Measurements from ENCODE around the gene SAP30L. TPM values are rescaled to one million over a fixed set of nuclear protein-coding genes. Genes with fewer than 3 reads are reported as not detected.

Gene SAP30L
- total and polyA plus RNA-seq, 8 donors = 12.4 to 22.1 (median 13.8) TPM

- no peak for DNase-seq
- 73 to 79% methylated on average over 6 of the region's 6 CpGs for WGBS, 2 donors
- intact Hi-C loops (cut with DNase I) = loop anchor here in 1 of 3 donors (10.0 kb wide), 1 partner anchor 143 kb away; no protein-coding TSS in a partner anchor
- Histone ChIP-seq H3K4me1 (no peaks in the 10 kb centered on the region), H3K27me3 (no peaks in the 10 kb centered on the region), H3K36me3 (peaks cover 0 to 10% (median under 1%) of the 10 kb centered on the region in 3 donors), H3K27ac (no peak overlapping the region), H3K9me3 (no peaks in the 10 kb centered on the region), H3K4me3 (no peak overlapping the region)
- no peak for FAIRE-seq
- no peak for ATAC-seq
- TF ChIP-seq, protein P1, sequence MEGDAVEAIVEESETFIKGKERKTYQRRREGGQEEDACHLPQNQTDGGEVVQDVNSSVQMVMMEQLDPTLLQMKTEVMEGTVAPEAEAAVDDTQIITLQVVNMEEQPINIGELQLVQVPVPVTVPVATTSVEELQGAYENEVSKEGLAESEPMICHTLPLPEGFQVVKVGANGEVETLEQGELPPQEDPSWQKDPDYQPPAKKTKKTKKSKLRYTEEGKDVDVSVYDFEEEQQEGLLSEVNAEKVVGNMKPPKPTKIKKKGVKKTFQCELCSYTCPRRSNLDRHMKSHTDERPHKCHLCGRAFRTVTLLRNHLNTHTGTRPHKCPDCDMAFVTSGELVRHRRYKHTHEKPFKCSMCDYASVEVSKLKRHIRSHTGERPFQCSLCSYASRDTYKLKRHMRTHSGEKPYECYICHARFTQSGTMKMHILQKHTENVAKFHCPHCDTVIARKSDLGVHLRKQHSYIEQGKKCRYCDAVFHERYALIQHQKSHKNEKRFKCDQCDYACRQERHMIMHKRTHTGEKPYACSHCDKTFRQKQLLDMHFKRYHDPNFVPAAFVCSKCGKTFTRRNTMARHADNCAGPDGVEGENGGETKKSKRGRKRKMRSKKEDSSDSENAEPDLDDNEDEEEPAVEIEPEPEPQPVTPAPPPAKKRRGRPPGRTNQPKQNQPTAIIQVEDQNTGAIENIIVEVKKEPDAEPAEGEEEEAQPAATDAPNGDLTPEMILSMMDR (IDR thresholded peaks at IDR 0.05) = no peak
Measured at GRCh38 chr5:154461531-154461930, 15.7 kb downstream of the SAP30L start.

- H3K4me1 ChIP-seq = no peaks in the 10 kb centered on the region
Measured at GRCh38 chr5:154464438-154464837, 18.6 kb downstream of the SAP30L start.

GRCh38 chr5:154465169-154465568, 19.4 kb downstream of the SAP30L start:
- WGBS, 2 donors = 30 to 49% methylated on average over 6 of the region's 6 CpGs
- ATAC-seq (no peak), DNase-seq (no peak), FAIRE-seq (no peak)
- no peaks in the 10 kb centered on the region for H3K9me3 ChIP-seq
- no peaks in the 10 kb centered on the region for H3K27me3 ChIP-seq
- H3K4me3 ChIP-seq = no peak overlapping the region
- no peak overlapping the region for H3K27ac ChIP-seq
- intact Hi-C loops (cut with DNase I) = loop anchor here in 2 of 3 donors (5.0 to 10.0 kb wide), 2 partner anchors 140 to 142 kb away; no protein-coding TSS in a partner anchor
- TF ChIP-seq, protein P1 (IDR thresholded peaks at IDR 0.05) = no peak
- no peaks in the 10 kb centered on the region for H3K4me1 ChIP-seq
- H3K36me3 ChIP-seq = no peaks in the 10 kb centered on the region

More at GRCh38 chr5:154464438-154464837, 18.6 kb downstream of the SAP30L start:
- DNase-seq (no peak), ATAC-seq (no peak), FAIRE-seq (no peak)
- H3K27ac ChIP-seq = no peak overlapping the region
- 19 to 20% methylated on average over 1 of the region's 1 CpG for WGBS, 2 donors
- TF ChIP-seq, protein P1 (IDR thresholded peaks at IDR 0.05) = no peak
- H3K27me3 ChIP-seq = no peaks in the 10 kb centered on the region
- no peaks in the 10 kb centered on the region for H3K9me3 ChIP-seq
- H3K36me3 ChIP-seq = no peaks in the 10 kb centered on the region
- intact Hi-C loops (cut with DNase I) = loop anchor here in 1 of 3 donors (10.0 kb wide), 1 partner anchor 140 kb away; no protein-coding TSS in a partner anchor
- H3K4me3 ChIP-seq = no peak overlapping the region

DNA sequence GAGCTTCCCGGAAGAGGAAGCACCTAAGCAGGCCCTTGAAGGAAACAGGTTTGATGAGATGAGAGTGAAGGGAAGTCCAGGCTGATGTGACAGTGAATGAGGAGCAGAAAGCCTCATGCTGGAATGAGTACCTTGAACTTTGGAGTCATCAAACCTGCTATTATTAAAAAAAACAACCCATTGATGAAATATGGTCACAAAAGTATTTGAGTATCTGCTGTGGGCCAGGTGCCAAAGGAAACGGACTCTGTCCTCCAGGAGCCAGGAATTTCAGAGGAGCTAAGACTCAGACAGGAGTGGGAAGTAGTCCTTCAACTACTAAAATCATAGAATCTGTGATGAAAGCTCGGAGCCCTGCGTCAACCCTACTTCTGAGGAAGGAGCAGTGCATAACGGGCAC, 20.4 kb downstream of the SAP30L start:
- TF ChIP-seq, protein P1 (IDR thresholded peaks at IDR 0.05) = no peak
- DNase-seq (no peak), FAIRE-seq (no peak), ATAC-seq (no peak)
- Histone ChIP-seq H3K9me3 (no peaks in the 10 kb centered on the region), H3K27ac (no peak overlapping the region), H3K36me3 (no peaks in the 10 kb centered on the region), H3K4me1 (no peaks in the 10 kb centered on the region), H3K4me3 (no peak overlapping the region), H3K27me3 (no peaks in the 10 kb centered on the region)
- intact Hi-C loops (cut with DNase I) = loop anchor here in 2 of 3 donors (5.0 to 10.0 kb wide), 2 partner anchors 139 to 141 kb away; no protein-coding TSS in a partner anchor
- WGBS, 2 donors = 51 to 62% methylated on average over 5 of the region's 5 CpGs

GRCh38 chr5:154466671-154467070, 20.9 kb downstream of the SAP30L start:
- intact Hi-C loops (cut with DNase I) = loop anchor here in 2 of 3 donors (5.0 to 10.0 kb wide), 2 partner anchors 138 to 141 kb away; no protein-coding TSS in a partner anchor
- no peak overlapping the region for H3K27ac ChIP-seq
- no peak overlapping the region for H3K4me3 ChIP-seq
- ATAC-seq (no peak), DNase-seq (no peak), FAIRE-seq (no peak)
- H3K36me3 ChIP-seq = no peaks in the 10 kb centered on the region
- no peaks in the 10 kb centered on the region for H3K4me1 ChIP-seq
- TF ChIP-seq, protein P1 (IDR thresholded peaks at IDR 0.05) = no peak
- 74 to 76% methylated on average over 5 of the region's 5 CpGs for WGBS, 2 donors
- H3K27me3 ChIP-seq = peaks cover 0 to under 1% (median 0%) of the 10 kb centered on the region in 4 donors
- H3K9me3 ChIP-seq = no peaks in the 10 kb centered on the region
